HCT116 (cell line): ENCODE data around the gene MCAM. TPM values are rescaled to one million over a fixed set of nuclear protein-coding genes. Genes with fewer than 3 reads are reported as not detected.

Source experiments
- ATAC-seq: fragments of 200-7000 bp; cut with Tn5 transposase; 2 replicates; pipeline ENCODE4 v1.9.1; 2020; ENCODE audit warnings: mild to moderate bottlenecking, moderate library complexity
- BruUV-seq: library from RNA; stranded (reverse); fragments of 400-500 nt; replicated peaks from 2 replicates; lab custom pipeline; 2021; lab: Mats Ljungman, UMichigan
- CTCF ChIA-PET: fragments of 300-600 bp; sonication (Branson Sonifier 250); formaldehyde crosslinking; loops from one replicate; lab custom pipeline; 2021; ENCODE audit warnings: antibody characterized with exemption; lab: Charles Lee
- POLR2A ChIA-PET: fragments of 300-600, 350-600 bp; sonication (Branson Sonifier 250); formaldehyde crosslinking; loops from one replicate; lab custom pipeline; 2021; ENCODE audit warnings: antibody characterized with exemption; lab: Charles Lee
- RAD21 ChIA-PET, 2 experiments: fragments of 300-600 bp; sonication (Branson Sonifier 250); formaldehyde crosslinking; loops; one replicate each; lab custom pipeline; 2023; ENCODE audit warnings: low total read pairs in 2 of 2; ENCODE audit not compliant: uncharacterized antibody in 2 of 2, unreplicated experiment in 2 of 2, low non-redundant PET in 1 of 2; lab: Charles Lee
- DNase-seq: peaks from one replicate; pipeline ENCODE4 v3.0.0-alpha.2; 2010; ENCODE audit warnings: low read depth, low spot score
- H2AFZ ChIP-seq: fragments of 200-600 bp; shearing (Covaris generic), sonication (generic); 2 replicates; pipeline ENCODE4 v1.6.1; 2017; ENCODE audit warnings: low read depth, mixed run types, mixed read lengths, antibody characterized with exemption, low read length; ENCODE audit not compliant: poor library complexity, severe bottlenecking
- H3K27ac ChIP-seq: 2 replicates; pipeline ENCODE4 v1.5.1; 2012; ENCODE audit warnings: low read depth, low read length
- H3K27me3 ChIP-seq: fragments of 200-600 bp; sonication (generic); 2 replicates; pipeline ENCODE4 v1.6.1; 2016; ENCODE audit warnings: mixed run types, low read length, mixed read lengths; ENCODE audit not compliant: insufficient read depth
- H3K36me3 ChIP-seq, 2 experiments: fragments of 200-500 bp in 1 of 2; fragments of 200-600 bp in 1 of 2; sonication (Bioruptor generic) in 1 of 2; sonication (generic) in 1 of 2; 2 replicates each; pipeline versions ENCODE4 v1.5.1 to v1.6.1; 2014 to 2016; ENCODE audit warnings: low read length in 2 of 2, inconsistent platforms in 1 of 2, mixed read lengths in 1 of 2, mixed run types in 1 of 2; ENCODE audit not compliant: insufficient read depth in 2 of 2, control insufficient read depth in 1 of 2
- H3K4me1 ChIP-seq, 2 experiments: fragments of 200-600 bp in 1 of 2; sonication (generic) in 1 of 2; 2 replicates each; pipeline versions ENCODE4 v1.5.1 to v1.6.1; 2012 to 2017; ENCODE audit warnings: low read length in 2 of 2, inconsistent platforms in 1 of 2, mild to moderate bottlenecking in 1 of 2, mixed read lengths in 1 of 2, mixed run types in 1 of 2, moderate library complexity in 1 of 2; ENCODE audit not compliant: insufficient read depth in 2 of 2, control insufficient read depth in 1 of 2
- H3K4me2 ChIP-seq: fragments of 200-600 bp; sonication (generic); 2 replicates; pipeline ENCODE4 v1.6.1; 2017; ENCODE audit warnings: mixed run types, low read length, mixed read lengths
- H3K4me3 ChIP-seq, 2 experiments: fragments of 200-600 bp in 1 of 2; sonication (generic) in 1 of 2; replicated peaks in 1 of 2; 2 replicates each; pipeline ENCODE4 v1.5.1; 2011 to 2016; ENCODE audit warnings: low read length in 2 of 2, control low read depth in 1 of 2, low read depth in 1 of 2, mild to moderate bottlenecking in 1 of 2, mixed read lengths in 1 of 2, mixed run types in 1 of 2
- H3K79me2 ChIP-seq: fragments of 200-600 bp; sonication (generic); 2 replicates; pipeline ENCODE4 v1.6.1; 2017; ENCODE audit warnings: mild to moderate bottlenecking, mixed run types, low read length, moderate library complexity, mixed read lengths; ENCODE audit not compliant: insufficient read depth
- H3K9ac ChIP-seq: fragments of 200-600 bp; sonication (generic); 2 replicates; pipeline ENCODE4 v1.6.1; 2016; ENCODE audit warnings: low read length, mixed read lengths
- H3K9me2 ChIP-seq: fragments of 200-600 bp; sonication (generic), shearing (Covaris generic); 2 replicates; pipeline ENCODE4 v1.6.1; 2017; ENCODE audit warnings: mixed run types, mild to moderate bottlenecking, moderate library complexity; ENCODE audit not compliant: insufficient read depth
- H3K9me3 ChIP-seq, 2 experiments: fragments of 200-500 bp in 1 of 2; fragments of 200-600 bp in 1 of 2; sonication (Bioruptor generic) in 1 of 2; sonication (generic) in 1 of 2; 2 replicates each; pipeline ENCODE4 v1.6.1; 2014 to 2017; ENCODE audit warnings: low read length in 2 of 2, mixed read lengths in 2 of 2, inconsistent platforms in 1 of 2, low read depth in 1 of 2, mild to moderate bottlenecking in 1 of 2, mixed run types in 1 of 2, moderate library complexity in 1 of 2; ENCODE audit not compliant: control insufficient read depth in 1 of 2, insufficient read depth in 1 of 2
- H4K20me1 ChIP-seq: fragments of 200-600 bp; sonication (generic), shearing (Covaris generic); 2 replicates; pipeline ENCODE4 v1.6.1; 2017; ENCODE audit warnings: mixed run types, mild to moderate bottlenecking, moderate library complexity; ENCODE audit not compliant: insufficient read depth
- CBX3 ChIP-seq: IDR thresholded peaks from 2 replicates; pipeline ENCODE4 v1.6.1; 2012; ENCODE audit warnings: low read depth
- CEBPB ChIP-seq: IDR thresholded peaks from 2 replicates; pipeline ENCODE4 v1.6.1; 2012; ENCODE audit warnings: low read depth
- ELF1 ChIP-seq: IDR thresholded peaks from 2 replicates; pipeline ENCODE4 v1.6.1; 2012; ENCODE audit warnings: low read depth, borderline replicate concordance
- EZH2 ChIP-seq: fragments of 200-600 bp; sonication (generic); IDR thresholded peaks from 2 replicates; pipeline ENCODE4 v1.6.1; 2017; ENCODE audit warnings: antibody characterized with exemption, mixed run types
- FOSL1 ChIP-seq: IDR thresholded peaks from 2 replicates; pipeline ENCODE4 v1.6.1; 2012; ENCODE audit warnings: low read depth
- JUND ChIP-seq: IDR thresholded peaks from 2 replicates; pipeline ENCODE4 v1.6.1; 2012
- POLR2AphosphoS5 ChIP-seq: IDR thresholded peaks from 2 replicates; pipeline ENCODE4 v1.6.1; 2011; ENCODE audit warnings: mild to moderate bottlenecking, low read depth, low read length, moderate library complexity
- SP1 ChIP-seq: IDR thresholded peaks from 2 replicates; pipeline ENCODE4 v1.6.1; 2012; ENCODE audit warnings: low read depth
- SRF ChIP-seq: IDR thresholded peaks from 2 replicates; pipeline ENCODE4 v1.6.1; 2012; ENCODE audit warnings: low read depth
- TCF7L2 ChIP-seq: IDR thresholded peaks from 2 replicates; pipeline ENCODE4 v1.7.0; 2011; ENCODE audit warnings: borderline replicate concordance, inconsistent platforms; ENCODE audit not compliant: insufficient read depth, insufficient read length; ENCODE audit errors: extremely low read depth
- ZFX ChIP-seq: fragments of 450-650 bp; IDR thresholded peaks from 2 replicates; pipeline ENCODE4 v1.6.1; 2017
- ZNF274 ChIP-seq: fragments of 200-500 bp; sonication (Bioruptor generic); IDR thresholded peaks from 2 replicates; pipeline ENCODE4 v1.6.1; 2014; ENCODE audit warnings: mild to moderate bottlenecking, low read depth, low read length, inconsistent platforms
- intact Hi-C: fragments of 100-400 bp; cut with micrococcal nuclease; formaldehyde crosslinking; loops from 2 replicates; pipeline ENCODE4 v1.10.0; 2022
- total RNA-seq: library from RNA; stranded (reverse); gene quantifications from one replicate; pipeline ENCODE4 v1.2.1, GENCODE V29; 2021; ENCODE audit not compliant: unreplicated experiment
- TF ChIP-seq, protein P1 (sequence below): IDR thresholded peaks from 2 replicates; pipeline ENCODE4 v1.6.1; 2012
- TF ChIP-seq, protein P2 (sequence below), 3 experiments: fragments of 200-600 bp in 1 of 3; sonication (generic) in 1 of 3; IDR thresholded peaks in 2 of 3; conservative IDR thresholded peaks in 1 of 3; 2 replicates each; pipeline ENCODE4 v1.5.1; 2012 to 2017; ENCODE audit warnings: low read depth in 2 of 3, low read length in 2 of 3, antibody characterized with exemption in 1 of 3, borderline replicate concordance in 1 of 3, control low read depth in 1 of 3, mild to moderate bottlenecking in 1 of 3, mixed read lengths in 1 of 3, mixed run types in 1 of 3, moderate library complexity in 1 of 3; ENCODE audit not compliant: insufficient read depth in 1 of 3
- TF ChIP-seq, protein P3 (sequence below): IDR thresholded peaks from 2 replicates; pipeline ENCODE4 v1.6.1; 2011; ENCODE audit warnings: mild to moderate bottlenecking, low read length, moderate library complexity; ENCODE audit not compliant: insufficient replicate concordance; ENCODE audit errors: extremely low read depth

Gene MCAM
- total RNA-seq, 1 experiment from 2014 or later = 17.4 TPM

DNA sequence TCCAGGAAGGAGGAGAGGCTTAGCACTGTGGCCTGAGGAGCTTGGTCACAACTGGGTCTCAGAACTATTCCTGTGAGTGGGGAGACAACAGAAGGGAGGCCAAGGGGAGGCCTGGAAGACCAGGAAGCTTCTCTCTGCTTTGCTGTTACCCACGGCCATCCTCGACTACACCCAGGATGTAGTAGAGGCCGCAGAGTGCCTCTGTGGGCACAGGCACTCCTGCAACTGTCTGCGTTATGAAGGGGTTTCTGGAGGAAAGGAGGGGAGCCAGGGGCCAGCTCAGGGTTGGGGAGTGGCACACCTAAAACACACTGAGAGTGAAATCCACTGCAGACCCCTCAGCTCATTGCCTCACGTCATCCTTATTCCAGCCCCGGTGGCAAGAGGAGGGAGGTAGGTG, 33.4 kb upstream of the MCAM start:
- H3K4me1 ChIP-seq = peaks cover 4% of the 10 kb centered on the region in 2 experiments; a peak in 2 of 4 replicates
- H2AFZ ChIP-seq = no peak overlapping the region
- no peak overlapping the region for H3K4me2 ChIP-seq
- H3K27ac ChIP-seq = no peak overlapping the region
- no peaks in the 10 kb centered on the region for H3K27me3 ChIP-seq
- H3K9me3 ChIP-seq = no peaks in the 10 kb centered on the region
- H3K79me2 ChIP-seq = no peaks in the 10 kb centered on the region
- H3K9ac ChIP-seq = no peak overlapping the region
- POLR2A ChIA-PET = no interaction called here
- intact Hi-C loops = no loop called here
- no peak for TF ChIP-seq CBX3
- TF ChIP-seq CEBPB = no peak
- TF ChIP-seq, protein P1, sequence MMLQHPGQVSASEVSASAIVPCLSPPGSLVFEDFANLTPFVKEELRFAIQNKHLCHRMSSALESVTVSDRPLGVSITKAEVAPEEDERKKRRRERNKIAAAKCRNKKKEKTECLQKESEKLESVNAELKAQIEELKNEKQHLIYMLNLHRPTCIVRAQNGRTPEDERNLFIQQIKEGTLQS = no peak
- TF ChIP-seq SP1 = no peak
- no peak overlapping the region for H3K4me3 ChIP-seq
- RAD21 ChIA-PET = no interaction called here
- ATAC-seq (0 out of 2 replicates have a peak, but pooled peaks have one; percentile 13), DNase-seq (no peak)
- H4K20me1 ChIP-seq = no peaks in the 10 kb centered on the region
- CTCF ChIA-PET = interaction anchor here (1.1 to 1.7 kb wide), 2 partner anchors 10 to 12 kb away, joined by 4 to 5 read pairs; no protein-coding TSS in a partner anchor
- no peaks in the 10 kb centered on the region for H3K36me3 ChIP-seq
- BruUV-seq = no TSS peak
- H3K9me2 ChIP-seq = no peaks in the 10 kb centered on the region

DNA sequence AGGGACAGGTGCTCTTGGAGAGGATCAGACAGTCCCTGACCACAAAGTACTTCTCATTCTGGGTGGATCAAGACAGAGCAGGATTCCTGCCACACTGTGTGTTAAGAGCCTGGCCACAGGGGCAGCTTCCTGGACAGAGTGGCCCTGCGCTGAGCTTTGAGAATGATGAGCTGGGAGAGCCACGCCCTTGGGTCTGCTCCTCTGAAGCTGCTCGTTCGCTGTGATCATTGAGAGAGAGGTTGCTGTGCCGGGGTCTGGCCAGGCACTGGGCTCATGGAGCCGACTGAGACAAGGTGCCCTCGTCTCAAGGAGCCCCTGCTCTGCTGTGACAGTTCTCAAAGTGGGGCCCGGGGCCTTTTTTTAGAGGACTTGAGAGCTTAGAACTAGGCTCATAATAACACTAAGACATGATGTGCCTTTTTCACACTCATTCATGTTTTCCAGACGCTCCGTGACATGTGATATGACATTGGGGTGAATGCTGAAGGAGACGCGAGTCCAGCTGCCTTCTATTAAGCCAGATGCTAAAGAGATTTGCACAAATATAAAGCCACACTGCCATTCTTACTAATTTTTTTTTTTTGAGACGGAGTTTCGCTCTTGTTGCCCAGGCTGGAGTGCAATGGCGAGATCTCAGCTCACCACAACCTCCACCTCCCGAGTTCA, 31.1 kb upstream of the MCAM start:
- POLR2A ChIA-PET = no interaction called here
- CTCF ChIA-PET = interaction anchor here (1.2 to 1.7 kb wide), 3 partner anchors 8 to 10 kb away, joined by 5 to 8 read pairs (median 5); no protein-coding TSS in a partner anchor
- Histone ChIP-seq H3K4me1 (peaks cover 4% of the 10 kb centered on the region in 2 experiments; a peak in 2 of 4 replicates), H3K27ac (no peak overlapping the region), H3K4me2 (no peak overlapping the region), H4K20me1 (no peaks in the 10 kb centered on the region), H3K9me2 (no peaks in the 10 kb centered on the region), H3K9ac (no peak overlapping the region), H3K9me3 (no peaks in the 10 kb centered on the region)
- no peak for TF ChIP-seq JUND
- no peak for TF ChIP-seq ZFX
- TF ChIP-seq SP1 = no peak
- TF ChIP-seq, protein P1 = no peak
- TF ChIP-seq, protein P2, sequence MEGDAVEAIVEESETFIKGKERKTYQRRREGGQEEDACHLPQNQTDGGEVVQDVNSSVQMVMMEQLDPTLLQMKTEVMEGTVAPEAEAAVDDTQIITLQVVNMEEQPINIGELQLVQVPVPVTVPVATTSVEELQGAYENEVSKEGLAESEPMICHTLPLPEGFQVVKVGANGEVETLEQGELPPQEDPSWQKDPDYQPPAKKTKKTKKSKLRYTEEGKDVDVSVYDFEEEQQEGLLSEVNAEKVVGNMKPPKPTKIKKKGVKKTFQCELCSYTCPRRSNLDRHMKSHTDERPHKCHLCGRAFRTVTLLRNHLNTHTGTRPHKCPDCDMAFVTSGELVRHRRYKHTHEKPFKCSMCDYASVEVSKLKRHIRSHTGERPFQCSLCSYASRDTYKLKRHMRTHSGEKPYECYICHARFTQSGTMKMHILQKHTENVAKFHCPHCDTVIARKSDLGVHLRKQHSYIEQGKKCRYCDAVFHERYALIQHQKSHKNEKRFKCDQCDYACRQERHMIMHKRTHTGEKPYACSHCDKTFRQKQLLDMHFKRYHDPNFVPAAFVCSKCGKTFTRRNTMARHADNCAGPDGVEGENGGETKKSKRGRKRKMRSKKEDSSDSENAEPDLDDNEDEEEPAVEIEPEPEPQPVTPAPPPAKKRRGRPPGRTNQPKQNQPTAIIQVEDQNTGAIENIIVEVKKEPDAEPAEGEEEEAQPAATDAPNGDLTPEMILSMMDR (IDR thresholded peaks at IDR 0.05 in 2 of 3, conservative IDR thresholded peaks at IDR 0.05 in 1 of 3; ENCODE audit: borderline replicate concordance in 1 of 3, insufficient read depth in 1 of 3, low read depth in 2 of 3, low read length in 2 of 3) = no peak
- TF ChIP-seq TCF7L2 = no peak
- no peak for TF ChIP-seq ZNF274
- no peak for TF ChIP-seq EZH2
- no peak for TF ChIP-seq FOSL1
- TF ChIP-seq SRF = no peak
- no peak for TF ChIP-seq CBX3
- TF ChIP-seq POLR2AphosphoS5 = no peak
- TF ChIP-seq, protein P3, sequence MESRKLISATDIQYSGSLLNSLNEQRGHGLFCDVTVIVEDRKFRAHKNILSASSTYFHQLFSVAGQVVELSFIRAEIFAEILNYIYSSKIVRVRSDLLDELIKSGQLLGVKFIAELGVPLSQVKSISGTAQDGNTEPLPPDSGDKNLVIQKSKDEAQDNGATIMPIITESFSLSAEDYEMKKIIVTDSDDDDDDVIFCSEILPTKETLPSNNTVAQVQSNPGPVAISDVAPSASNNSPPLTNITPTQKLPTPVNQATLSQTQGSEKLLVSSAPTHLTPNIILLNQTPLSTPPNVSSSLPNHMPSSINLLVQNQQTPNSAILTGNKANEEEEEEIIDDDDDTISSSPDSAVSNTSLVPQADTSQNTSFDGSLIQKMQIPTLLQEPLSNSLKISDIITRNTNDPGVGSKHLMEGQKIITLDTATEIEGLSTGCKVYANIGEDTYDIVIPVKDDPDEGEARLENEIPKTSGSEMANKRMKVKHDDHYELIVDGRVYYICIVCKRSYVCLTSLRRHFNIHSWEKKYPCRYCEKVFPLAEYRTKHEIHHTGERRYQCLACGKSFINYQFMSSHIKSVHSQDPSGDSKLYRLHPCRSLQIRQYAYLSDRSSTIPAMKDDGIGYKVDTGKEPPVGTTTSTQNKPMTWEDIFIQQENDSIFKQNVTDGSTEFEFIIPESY = no peak
- no peak for TF ChIP-seq ELF1
- TF ChIP-seq, all 23 proteins: peak for 0
- DNase-seq (no peak), ATAC-seq (no peak)
- Histone ChIP-seq H2AFZ (no peak overlapping the region), H3K36me3 (no peaks in the 10 kb centered on the region), H3K27me3 (no peaks in the 10 kb centered on the region), H3K79me2 (no peaks in the 10 kb centered on the region), H3K4me3 (no peak overlapping the region)
- no TSS peak for BruUV-seq
- intact Hi-C loops = no loop called here
- RAD21 ChIA-PET = no interaction called here
